HG02885 (cell line): ENCODE data around the gene HPS4.

Experiments used
- ATAC-seq: cut with Tn5 transposase; IDR thresholded peaks from one replicate; pipeline ENCODE4 v1.9.1; 2021; ENCODE audit warnings: mild to moderate bottlenecking; ENCODE audit not compliant: unreplicated experiment, poor library complexity

Gene HPS4

GRCh38 chr22:26501996-26502395 lies 18.4 kb upstream of the HPS4 start:
- ATAC-seq = no peak

GRCh38 chr22:26499188-26499703 lies 15.7 kb upstream of the HPS4 start:
- no peak for ATAC-seq

GRCh38 chr22:26496456-26496855 lies 12.9 kb upstream of the HPS4 start:
- no peak for ATAC-seq

GRCh38 chr22:26494506-26494905 lies 10.9 kb upstream of the HPS4 start:
- no peak for ATAC-seq

- ATAC-seq = no peak
Measured at GRCh38 chr22:26492220-26492619, 8.6 kb upstream of the HPS4 start.

- no peak for ATAC-seq
Measured at GRCh38 chr22:26489447-26490036, 6.0 kb upstream of the HPS4 start.

GRCh38 chr22:26487996-26488395 lies 4.4 kb upstream of the HPS4 start:
- no peak for ATAC-seq

GRCh38 chr22:26486394-26486793 lies 2.8 kb upstream of the HPS4 start:
- ATAC-seq = no peak

GRCh38 chr22:26485806-26486390 lies 2.3 kb upstream of the HPS4 start:
- no peak for ATAC-seq

- ATAC-seq = no peak
Measured at GRCh38 chr22:26485013-26485412, 1.4 kb upstream of the HPS4 start.

GRCh38 chr22:26484360-26484706 lies 750 bp upstream of the HPS4 start:
- ATAC-seq = no peak

- ATAC-seq = no peak
Measured at GRCh38 chr22:26483043-26483438, 542 bp downstream of the HPS4 start.

GRCh38 chr22:26482161-26482560 lies 1.4 kb downstream of the HPS4 start:
- no peak for ATAC-seq

- no peak for ATAC-seq
Measured at GRCh38 chr22:26481694-26482093, 1.9 kb downstream of the HPS4 start.

- no peak for ATAC-seq
Measured at GRCh38 chr22:26481112-26481693, 2.4 kb downstream of the HPS4 start.

- ATAC-seq = no peak
Measured at GRCh38 chr22:26480611-26480932, 3.0 kb downstream of the HPS4 start.

- no peak for ATAC-seq
Measured at GRCh38 chr22:26479792-26480610, 3.6 kb downstream of the HPS4 start.

GRCh38 chr22:26479043-26479791 lies 4.4 kb downstream of the HPS4 start:
- ATAC-seq = no peak

- no peak for ATAC-seq
Measured at GRCh38 chr22:26477341-26477731, 6.2 kb downstream of the HPS4 start.

- no peak for ATAC-seq
Measured at GRCh38 chr22:26476705-26477340, 6.8 kb downstream of the HPS4 start.
